ENCODE results near the gene LHX2. TPM values are rescaled to one million over a fixed set of nuclear protein-coding genes. Genes with fewer than 3 reads are reported as not detected.

Gene LHX2
- polyA plus RNA-seq, 3 donors: 0.12 TPM; not detected in 2

DNA sequence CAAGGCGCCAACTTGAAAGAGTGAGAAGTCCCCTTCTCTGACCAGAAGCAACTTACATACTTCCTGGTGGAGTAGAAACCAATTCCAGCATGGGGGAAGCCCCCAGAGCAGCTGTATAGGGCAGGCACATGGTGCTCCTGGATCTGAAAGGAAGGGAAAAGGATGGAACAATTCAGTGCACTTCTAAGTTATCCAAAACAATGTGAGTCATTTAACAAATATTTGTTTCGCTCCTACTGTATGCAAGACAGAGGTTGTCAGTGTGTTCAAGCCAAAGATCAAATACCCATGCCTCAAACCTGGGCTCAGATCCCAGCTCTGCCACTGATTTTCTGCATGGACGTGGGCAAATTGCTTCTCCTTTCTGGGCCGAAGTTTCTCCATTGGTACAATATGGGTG lies 67.1 kb downstream of the LHX2 start:
- H3K27ac ChIP-seq (ENCODE audit: low read depth in 1 of 2, low read length in 2 of 2): no peak overlapping the region
- H3K4me3 Mint-ChIP-seq: no peak overlapping the region
- H3K4me1 ChIP-seq (ENCODE audit: control insufficient read depth in 1 of 2, insufficient read depth in 2 of 2, low read length in 2 of 2): no peaks in the 10 kb centered on the region
- no peaks in the 10 kb centered on the region for H3K79me2 ChIP-seq (ENCODE audit: insufficient read depth, low read length)
- H3K9me3 ChIP-seq (replicated peaks in 1 of 2; ENCODE audit: control insufficient read depth in 1 of 2, insufficient read depth in 1 of 2, low read length in 2 of 2): no peaks in the 10 kb centered on the region
- intact Hi-C loops (cut with micrococcal nuclease): no loop called here
- H3K9ac ChIP-seq (ENCODE audit: insufficient read depth, low read length, poor library complexity, severe bottlenecking): no peak overlapping the region
- peaks cover 7 to 13% (median 10%) of the 10 kb centered on the region in 3 donors for H3K27me3 Mint-ChIP-seq (ENCODE audit: low read depth in 3 of 3)
- no CpG with 5 or more reads among the region's 4 CpGs for WGBS (ENCODE audit: insufficient coverage)
- TF ChIP-seq, protein P1, sequence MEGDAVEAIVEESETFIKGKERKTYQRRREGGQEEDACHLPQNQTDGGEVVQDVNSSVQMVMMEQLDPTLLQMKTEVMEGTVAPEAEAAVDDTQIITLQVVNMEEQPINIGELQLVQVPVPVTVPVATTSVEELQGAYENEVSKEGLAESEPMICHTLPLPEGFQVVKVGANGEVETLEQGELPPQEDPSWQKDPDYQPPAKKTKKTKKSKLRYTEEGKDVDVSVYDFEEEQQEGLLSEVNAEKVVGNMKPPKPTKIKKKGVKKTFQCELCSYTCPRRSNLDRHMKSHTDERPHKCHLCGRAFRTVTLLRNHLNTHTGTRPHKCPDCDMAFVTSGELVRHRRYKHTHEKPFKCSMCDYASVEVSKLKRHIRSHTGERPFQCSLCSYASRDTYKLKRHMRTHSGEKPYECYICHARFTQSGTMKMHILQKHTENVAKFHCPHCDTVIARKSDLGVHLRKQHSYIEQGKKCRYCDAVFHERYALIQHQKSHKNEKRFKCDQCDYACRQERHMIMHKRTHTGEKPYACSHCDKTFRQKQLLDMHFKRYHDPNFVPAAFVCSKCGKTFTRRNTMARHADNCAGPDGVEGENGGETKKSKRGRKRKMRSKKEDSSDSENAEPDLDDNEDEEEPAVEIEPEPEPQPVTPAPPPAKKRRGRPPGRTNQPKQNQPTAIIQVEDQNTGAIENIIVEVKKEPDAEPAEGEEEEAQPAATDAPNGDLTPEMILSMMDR (IDR thresholded peaks at IDR 0.05): no peak
- H3K36me3 ChIP-seq (replicated peaks in 1 of 2; ENCODE audit: control insufficient read depth in 1 of 2, insufficient read depth in 2 of 2, low read length in 2 of 2): no peaks in the 10 kb centered on the region
- no peak overlapping the region for H2AFZ ChIP-seq (ENCODE audit: insufficient read depth, low read depth, low read length, poor library complexity, severe bottlenecking)
- H4K20me1 ChIP-seq (ENCODE audit: insufficient read depth, low read length): no peaks in the 10 kb centered on the region
- no peak overlapping the region for H3K27ac Mint-ChIP-seq
- peaks cover 0 to 6% (median 2%) of the 10 kb centered on the region in 7 donors for H3K9me3 Mint-ChIP-seq
- peaks cover 0 to 4% of the 10 kb centered on the region in 2 donors for H3K27me3 ChIP-seq (ENCODE audit: control insufficient read depth in 2 of 2, insufficient read depth in 2 of 2, low read length in 2 of 2)
- no peak overlapping the region for H3K4me2 ChIP-seq (replicated peaks; ENCODE audit: extremely low read depth, low read length, poor library complexity, severe bottlenecking)
- H3K4me3 ChIP-seq (replicated peaks in 1 of 3; ENCODE audit: low read depth in 2 of 3, low read length in 3 of 3): no peak overlapping the region
- no peak for DNase-seq
- H3K36me3 Mint-ChIP-seq: no peaks in the 10 kb centered on the region
- peaks cover 10% of the 10 kb centered on the region for H3K4me1 Mint-ChIP-seq

DNA sequence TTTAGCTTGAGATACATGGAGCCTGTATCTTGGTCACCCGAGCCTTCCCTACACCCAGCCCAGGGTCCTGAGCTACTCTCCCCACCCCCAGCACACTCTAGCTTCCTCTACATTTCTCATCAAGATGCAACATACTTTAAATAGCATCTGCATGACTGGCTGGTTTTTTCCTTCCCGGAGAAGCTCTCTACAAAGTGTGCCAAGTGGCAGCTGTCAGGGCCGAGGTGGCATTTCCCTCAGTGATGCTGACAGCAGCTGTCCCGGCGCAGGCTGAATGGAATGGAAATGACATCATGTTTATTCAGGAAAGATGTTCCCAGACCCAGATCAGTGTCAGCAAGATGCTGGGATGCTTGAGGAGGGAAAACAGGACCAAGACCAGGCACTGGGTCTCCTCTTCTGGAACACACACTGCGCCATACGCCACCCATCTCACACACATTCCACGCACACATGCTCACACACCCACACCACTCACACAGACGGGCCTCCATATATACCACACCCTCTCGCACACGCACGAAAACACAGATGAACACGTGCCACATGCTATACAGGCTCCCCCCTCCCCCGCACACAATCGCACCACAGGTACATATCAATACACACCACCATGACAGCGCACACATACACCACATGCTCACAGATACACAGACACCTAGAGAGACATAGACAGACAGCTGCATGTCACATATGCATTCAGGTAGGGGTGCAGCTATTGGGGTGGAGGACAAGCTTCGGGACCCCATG lies 67.8 kb downstream of the LHX2 start:
- Mint-ChIP-seq H3K27ac (no peak overlapping the region), H3K36me3 (no peaks in the 10 kb centered on the region), H3K4me3 (no peak overlapping the region), H3K4me1 (peaks cover 10% of the 10 kb centered on the region), H3K27me3 (ENCODE audit: low read depth in 3 of 3) (peaks cover 6 to 15% (median 10%) of the 10 kb centered on the region in 3 donors), H3K9me3 (peaks cover 0 to 6% (median 2%) of the 10 kb centered on the region in 7 donors)
- Histone ChIP-seq H3K27me3 (ENCODE audit: control insufficient read depth in 2 of 2, insufficient read depth in 2 of 2, low read length in 2 of 2) (peaks cover 0 to 2% of the 10 kb centered on the region in 2 donors), H4K20me1 (ENCODE audit: insufficient read depth, low read length) (no peaks in the 10 kb centered on the region), H3K9me3 (replicated peaks in 1 of 2; ENCODE audit: control insufficient read depth in 1 of 2, insufficient read depth in 1 of 2, low read length in 2 of 2) (no peaks in the 10 kb centered on the region), H3K4me3 (replicated peaks in 1 of 3; ENCODE audit: low read depth in 2 of 3, low read length in 3 of 3) (no peak overlapping the region), H3K4me2 (replicated peaks; ENCODE audit: extremely low read depth, low read length, poor library complexity, severe bottlenecking) (no peak overlapping the region), H2AFZ (ENCODE audit: insufficient read depth, low read depth, low read length, poor library complexity, severe bottlenecking) (no peak overlapping the region), H3K27ac (ENCODE audit: low read depth in 1 of 2, low read length in 2 of 2) (no peak overlapping the region), H3K9ac (ENCODE audit: insufficient read depth, low read length, poor library complexity, severe bottlenecking) (no peak overlapping the region), H3K36me3 (replicated peaks in 1 of 2; ENCODE audit: control insufficient read depth in 1 of 2, insufficient read depth in 2 of 2, low read length in 2 of 2) (no peaks in the 10 kb centered on the region), H3K79me2 (ENCODE audit: insufficient read depth, low read length) (no peaks in the 10 kb centered on the region), H3K4me1 (ENCODE audit: control insufficient read depth in 1 of 2, insufficient read depth in 2 of 2, low read length in 2 of 2) (no peaks in the 10 kb centered on the region)
- intact Hi-C loops (cut with micrococcal nuclease): no loop called here
- TF ChIP-seq, protein P1 (IDR thresholded peaks at IDR 0.05): no peak
- DNase-seq: no peak
- 94% methylated on average over 9 of the region's 17 CpGs for WGBS (ENCODE audit: insufficient coverage)

All from CD14-positive monocyte (primary cell).